Heart right ventricle (tissue), 16 donors: Measurements from ENCODE around the gene IL1RAPL2. TPM values are rescaled to one million over a fixed set of nuclear protein-coding genes. Genes with fewer than 3 reads are reported as not detected.
A peak's percentile ranks its signal among the peaks of the same experiment; 100 is the strongest.

Experiments
- ATAC-seq, 8 donors: fragments of 200-7000 bp; cut with Tn5 transposase; one replicate each; pipeline ENCODE4 v1.9.1; 2020; ENCODE audit warnings: mild to moderate bottlenecking in 8 of 8, moderate library complexity in 8 of 8, moderate number of reproducible peaks in 1 of 8
- DNase-seq, 2 donors: peaks; one replicate each; pipeline ENCODE4 v3.0.0-alpha.2; 2020
- H3K27ac ChIP-seq, 10 donors: fragments of 200-600 bp; sonication (generic) in 2 of 10; one replicate each; pipeline versions ENCODE4 v1.5.0 to v1.8.0; 2020 to 2022; ENCODE audit warnings: mild to moderate bottlenecking in 3 of 10
- H3K27me3 ChIP-seq, 7 donors: fragments of 200-600 bp; one replicate each; pipeline ENCODE4 v1.8.0; 2021 to 2022; ENCODE audit warnings: mild to moderate bottlenecking in 2 of 7
- H3K36me3 ChIP-seq, 9 donors: fragments of 200-600 bp; sonication (generic) in 1 of 9; one replicate each; pipeline versions ENCODE4 v1.5.0 to v1.8.0; 2020 to 2022; ENCODE audit warnings: mild to moderate bottlenecking in 2 of 9
- H3K4me1 ChIP-seq, 9 donors: fragments of 200-600 bp; sonication (generic) in 1 of 9; one replicate each; pipeline versions ENCODE4 v1.5.0 to v1.8.0; 2020 to 2022; ENCODE audit warnings: mild to moderate bottlenecking in 4 of 9
- H3K4me3 ChIP-seq, 10 donors: fragments of 200-600 bp; sonication (generic) in 2 of 10; one replicate each; pipeline versions ENCODE4 v1.5.0 to v1.8.0; 2020 to 2022; ENCODE audit warnings: mild to moderate bottlenecking in 7 of 10, moderate library complexity in 2 of 10
- H3K9me3 ChIP-seq, 11 donors: fragments of 200-600 bp in 10 of 11; sonication (generic) in 2 of 11; one replicate each; pipeline versions ENCODE4 v1.5.0 to v1.8.0; 2013 to 2022; ENCODE audit warnings: mild to moderate bottlenecking in 2 of 11, control low read depth in 1 of 11, moderate library complexity in 1 of 11
- CTCF ChIP-seq, 9 donors: fragments of 200-600 bp; sonication (generic) in 2 of 9; IDR thresholded peaks; one replicate each; pipeline versions ENCODE4 v1.5.0 to v1.8.0; 2021 to 2022; ENCODE audit warnings: antibody characterized with exemption in 9 of 9, mild to moderate bottlenecking in 5 of 9, moderate library complexity in 1 of 9
- WGBS, 2 donors: extraction: QIAGEN DNeasy Blood & Tissue Kit; methylation state at CpG; one replicate each; pipeline ENCODE4 v1.1.7; 2013; ENCODE audit warnings: inconsistent platforms in 1 of 2; 5-methylcytosine and 5-hydroxymethylcytosine counted together
- intact Hi-C, 10 donors: fragments of 100-400 bp; cut with DNase I; formaldehyde crosslinking; loops; one replicate each; pipeline versions ENCODE4 v1.11.1 to v1.14.2; 2022
- polyA plus RNA-seq, 2 donors: library from polyadenylated mRNA; stranded (reverse); fragments of 200-250 nt; gene quantifications; one replicate each; pipeline ENCODE4 v1.2.3, GENCODE V29; 2013
- total RNA-seq, 10 donors: library from RNA; stranded (reverse); fragmentation: NEBNext Ultra II Directional in 3 of 10; extraction: Animal tissue kit (Norgen Biotek cat#: 25700) in 3 of 10; gene quantifications; one replicate each; pipeline versions ENCODE4 v1.2.1 to v1.2.4, GENCODE V29; 2021 to 2023
- donor health status: Arrhythmogenic right ventricular cardiomyopathy.
- donor health status: ischemic (EF 13 %, LVEDD 7.1; RV severe dilation, severe dysfunction).
- donor health status: healthy with polysubstance abuse.
- donor health status: DM: no; HTN: yes; CAD: no.
- donor health status: DM: no; HTN: no; CAD: no.
- donor health status: ischemic (EF 25% LVEDD 6.9; RV normal size, moderate dysfunction).
- donor health status: ischemic (EF 25% LVEDD 5.7; RV mildly dilated, moderate dysfunction).
- donor health status: healthy.
- donor health status: DM: yes; HTN: yes; CAD: no.
- donor health status: Ischemic cardiomyopathy.
- donor health status: ischemic (EF 35%, LVEDD 5.7; RV mildly dilated, moderate dysfunction).
- donor health status: nonischemic (EF 11% LVEDD 7.7; RV severe dilation, severe dysfunction).
- donor health status: DM: yes; HTN: yes; CAD: no.
- donor health status: PGD.
- donor health status: ischemic (EF 29% LVEDD 5.4; RV normal size, mild dysfunction).
- donor health status: nonischemic (EF 23%, LVEDD 6.1; RV moderate dilation, normal function).

IL1RAPL2 gene
- total and polyA plus RNA-seq, 12 donors = 0.01 TPM; not detected in 11

GRCh38 chrX:105609530-105609929, 1043.5 kb downstream of the IL1RAPL2 start:
- Histone ChIP-seq H3K9me3 (peaks cover 0 to 6% (median 0%) of the 10 kb centered on the region in 11 donors), H3K27ac (peak overlapping the region in 1 of 10 donors; percentile 34), H3K4me3 (no peak overlapping the region), H3K36me3 (no peaks in the 10 kb centered on the region), H3K4me1 (no peaks in the 10 kb centered on the region), H3K27me3 (peaks cover 0 to 3% (median 0%) of the 10 kb centered on the region in 7 donors)
- ATAC-seq = peak in 5 of 8 donors; percentile 59 to 89 (median 73)
- intact Hi-C loops = no loop called here
- no peak for TF ChIP-seq CTCF (IDR thresholded peaks at IDR 0.05)
- 36 to 74% methylated on average over 3 of the region's 3 CpGs for WGBS, 2 donors
- DNase-seq = peak in 1 of 2 donors; percentile 4

DNA sequence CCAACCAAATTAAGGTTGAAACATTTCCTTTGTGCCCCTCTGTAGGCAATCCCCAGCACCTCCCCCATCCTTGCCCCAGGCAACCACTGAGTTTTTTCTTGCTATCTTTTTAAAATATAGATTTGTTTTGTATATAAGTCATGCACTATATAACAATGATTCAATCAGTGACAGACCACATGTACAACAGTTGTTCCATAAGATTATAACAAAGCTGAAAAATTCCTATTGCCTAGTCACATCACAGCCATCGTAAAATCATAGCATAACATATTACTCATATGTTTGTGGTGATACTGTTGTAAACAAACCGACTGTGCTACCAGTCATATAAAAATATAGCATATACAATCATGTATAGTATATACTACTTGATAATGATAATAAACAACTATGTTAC, 1044.4 kb downstream of the IL1RAPL2 start:
- no peak for DNase-seq
- H3K36me3 ChIP-seq = no peaks in the 10 kb centered on the region
- H3K4me1 ChIP-seq = no peaks in the 10 kb centered on the region
- H3K4me3 ChIP-seq = no peak overlapping the region
- H3K9me3 ChIP-seq = peaks cover 0 to 5% (median 0%) of the 10 kb centered on the region in 11 donors
- H3K27me3 ChIP-seq = peaks cover 0 to 2% (median 0%) of the 10 kb centered on the region in 7 donors
- no peak for TF ChIP-seq CTCF (IDR thresholded peaks at IDR 0.05)
- ATAC-seq = no peak
- intact Hi-C loops = no loop called here
- H3K27ac ChIP-seq = no peak overlapping the region
- 83 to 88% methylated on average over 2 of the region's 2 CpGs for WGBS, 2 donors

DNA sequence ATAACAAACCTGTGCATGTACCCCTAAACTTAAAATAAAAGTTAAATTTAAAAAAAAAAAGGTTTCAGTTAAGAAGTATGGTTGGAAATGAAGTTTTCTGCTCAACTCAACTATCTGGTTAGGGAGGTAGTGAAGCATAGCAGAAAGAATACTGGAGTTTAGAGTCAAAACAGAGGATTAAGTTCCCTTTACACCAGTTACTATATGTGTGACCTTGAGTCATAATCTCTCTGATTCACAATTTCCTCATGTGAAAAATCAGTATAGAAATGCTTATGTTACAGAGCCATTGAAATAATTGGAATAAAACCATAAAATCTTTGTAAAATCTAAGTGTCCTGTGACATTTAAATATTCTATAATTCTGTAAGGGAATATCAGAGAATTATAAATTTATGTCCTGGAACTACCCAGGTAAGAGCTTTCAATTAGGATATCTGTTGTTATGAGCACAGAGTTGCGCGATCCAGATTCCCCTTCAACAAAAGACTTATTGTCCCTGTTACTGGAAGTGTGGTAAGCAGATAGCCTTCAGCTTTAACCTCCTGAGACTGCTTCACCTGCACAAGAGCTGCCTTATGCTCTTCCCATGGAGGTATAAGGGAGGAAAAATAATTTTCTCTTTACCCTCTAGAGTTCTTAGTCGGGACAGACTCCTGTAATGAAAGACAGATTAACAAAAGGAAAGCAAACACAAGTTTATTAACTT, 1052.5 kb downstream of the IL1RAPL2 start:
- no peak overlapping the region for H3K27ac ChIP-seq
- H3K9me3 ChIP-seq = no peaks in the 10 kb centered on the region
- ATAC-seq = no peak
- no peaks in the 10 kb centered on the region for H3K4me1 ChIP-seq
- no peak overlapping the region for H3K4me3 ChIP-seq
- TF ChIP-seq CTCF (IDR thresholded peaks at IDR 0.05) = no peak
- DNase-seq = no peak
- intact Hi-C loops = no loop called here
- peaks cover 0 to 4% (median 0%) of the 10 kb centered on the region in 7 donors for H3K27me3 ChIP-seq
- WGBS, 2 donors = 82 to 89% methylated on average over 3 of the region's 3 CpGs
- H3K36me3 ChIP-seq = no peaks in the 10 kb centered on the region

DNA sequence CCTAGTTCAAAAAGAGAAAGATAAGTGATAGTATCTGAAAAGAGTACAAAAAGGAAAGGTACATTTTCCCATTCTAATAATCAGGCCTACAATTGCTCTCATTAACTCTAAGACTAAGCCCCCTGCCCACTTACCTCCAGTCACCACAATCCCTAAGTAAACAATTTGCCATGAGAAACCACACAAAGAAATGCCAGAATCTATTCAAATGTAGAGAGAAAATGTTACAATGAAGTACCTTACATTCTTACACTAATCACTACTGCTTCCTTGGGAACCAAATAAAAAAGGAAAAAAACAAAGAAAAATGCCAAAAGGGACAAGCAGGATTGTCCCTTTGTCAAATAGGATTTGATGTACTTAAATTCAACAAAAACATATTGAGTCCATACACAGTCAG, 1068.2 kb downstream of the IL1RAPL2 start:
- H3K27me3 ChIP-seq = peaks cover 0 to 28% (median 0%) of the 10 kb centered on the region in 7 donors
- DNase-seq (no peak), ATAC-seq (no peak)
- H3K36me3 ChIP-seq = no peaks in the 10 kb centered on the region
- H3K27ac ChIP-seq = no peak overlapping the region
- no peaks in the 10 kb centered on the region for H3K9me3 ChIP-seq
- no peaks in the 10 kb centered on the region for H3K4me1 ChIP-seq
- no peak overlapping the region for H3K4me3 ChIP-seq
- intact Hi-C loops = no loop called here
- TF ChIP-seq CTCF (IDR thresholded peaks at IDR 0.05) = no peak
